Measurements from ENCODE around the gene OSTM1.

OSTM1 gene

GRCh38 chr6:108114841-108115597 is 40.5 kb upstream of the OSTM1 start:
- peaks cover 56% of the 10 kb centered on the region for H3K4me1 Mint-ChIP-seq (ENCODE audit: low read depth)

DNA sequence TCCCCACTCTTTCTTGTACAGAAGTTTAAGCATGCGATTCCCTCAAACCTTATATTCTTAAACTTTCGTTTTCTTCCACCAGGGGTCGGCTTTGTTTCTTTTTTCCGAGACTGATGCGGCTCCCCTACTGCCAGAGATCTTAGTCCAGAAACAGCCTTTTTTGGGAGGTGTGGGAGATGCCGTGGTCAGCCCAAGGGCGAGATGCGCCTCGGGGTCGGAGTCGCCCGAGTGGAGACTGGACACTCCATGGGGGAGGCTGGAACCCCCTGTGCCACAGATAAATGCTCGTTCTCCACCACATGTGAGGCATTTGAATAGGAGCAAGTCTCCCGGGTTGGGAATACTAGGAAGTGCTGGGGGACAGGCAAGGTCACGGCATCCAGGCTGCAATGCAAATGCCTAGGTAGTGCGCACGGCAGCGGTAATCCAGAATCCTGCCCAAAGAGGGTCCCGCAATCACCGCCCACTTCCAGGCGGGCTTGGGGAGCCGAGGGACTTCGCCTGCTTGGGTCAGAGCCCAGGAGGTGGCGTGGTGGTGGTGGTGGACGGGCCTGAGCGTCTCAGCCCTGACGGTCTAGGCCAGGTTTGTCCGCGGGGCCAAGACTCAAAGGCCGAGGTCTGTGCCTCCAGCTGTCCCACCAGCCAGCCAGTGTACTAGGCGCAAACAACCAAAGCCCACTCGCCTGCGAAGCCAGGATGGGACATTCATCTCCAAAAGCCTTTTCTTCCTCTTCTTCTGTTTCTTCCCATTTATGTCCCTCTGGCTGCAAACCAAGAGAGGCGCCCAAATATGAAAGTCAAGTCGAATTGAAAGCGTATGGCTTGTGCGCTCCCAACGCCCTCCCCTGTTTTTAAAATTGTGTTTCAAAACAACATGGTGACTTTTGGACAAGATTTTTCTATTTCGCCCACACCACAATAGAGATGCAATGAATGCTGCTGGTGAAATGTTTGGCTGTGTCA is 39.3 kb upstream of the OSTM1 start:
- H3K27me3 Mint-ChIP-seq = peaks cover 82% of the 10 kb centered on the region
- H3K4me1 Mint-ChIP-seq (ENCODE audit: low read depth) = peaks cover 47% of the 10 kb centered on the region
- intact Hi-C loops (cut with micrococcal nuclease) = loop anchor here (1.0 to 5.0 kb wide), 4 partner anchors 37 to 412 kb away; partner anchors contain the start of gene SNX3
- peak overlapping the region; percentile 20 for H3K27ac Mint-ChIP-seq
- H3K9me3 Mint-ChIP-seq = no peaks in the 10 kb centered on the region
- H3K4me3 Mint-ChIP-seq = peak overlapping the region; percentile 67
- H3K36me3 Mint-ChIP-seq (ENCODE audit: low read depth) = no peaks in the 10 kb centered on the region

More at GRCh38 chr6:108114841-108115597, 40.5 kb upstream of the OSTM1 start:
- peak overlapping the region; percentile 51 for H3K27ac Mint-ChIP-seq
- peaks cover 89% of the 10 kb centered on the region for H3K27me3 Mint-ChIP-seq
- no peaks in the 10 kb centered on the region for H3K9me3 Mint-ChIP-seq
- intact Hi-C loops (cut with micrococcal nuclease) = loop anchor here (2.0 to 5.0 kb wide), 3 partner anchors 38 to 146 kb away; partner anchors contain the start of genes NR2E1 and SNX3
- H3K36me3 Mint-ChIP-seq (ENCODE audit: low read depth) = no peaks in the 10 kb centered on the region
- peak overlapping the region; percentile 82 for H3K4me3 Mint-ChIP-seq

GRCh38 chr6:108108374-108108773 is 33.8 kb upstream of the OSTM1 start:
- Mint-ChIP-seq H3K4me1 (ENCODE audit: low read depth) (peaks cover 3% of the 10 kb centered on the region), H3K27me3 (peaks cover 40% of the 10 kb centered on the region), H3K36me3 (ENCODE audit: low read depth) (no peaks in the 10 kb centered on the region), H3K4me3 (no peak overlapping the region), H3K9me3 (no peaks in the 10 kb centered on the region), H3K27ac (no peak overlapping the region)
- intact Hi-C loops (cut with micrococcal nuclease) = no loop called here

DNA sequence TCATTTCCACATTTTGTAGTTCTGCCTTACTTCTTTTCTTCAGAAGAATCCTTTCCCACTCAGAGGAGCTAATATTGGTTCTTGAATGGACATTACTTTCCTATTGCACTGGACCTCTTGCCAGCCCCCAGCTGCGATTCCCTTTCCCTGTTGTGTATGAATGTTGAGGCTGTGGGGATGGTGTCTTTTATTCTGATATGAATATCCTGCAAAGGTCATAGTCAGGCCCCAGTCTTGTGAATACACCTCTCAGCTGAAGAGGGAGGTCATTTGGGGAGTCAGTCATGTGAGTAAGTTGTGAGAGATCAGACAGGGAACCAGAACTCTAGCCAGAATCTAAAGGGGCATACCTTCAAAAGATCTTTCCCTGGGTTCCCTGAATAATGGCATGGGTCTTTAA is 32.6 kb upstream of the OSTM1 start:
- intact Hi-C loops (cut with micrococcal nuclease) = no loop called here
- Mint-ChIP-seq H3K27me3 (peaks cover 27% of the 10 kb centered on the region), H3K4me1 (ENCODE audit: low read depth) (no peaks in the 10 kb centered on the region), H3K27ac (no peak overlapping the region), H3K4me3 (no peak overlapping the region), H3K36me3 (ENCODE audit: low read depth) (no peaks in the 10 kb centered on the region), H3K9me3 (no peaks in the 10 kb centered on the region)

DNA sequence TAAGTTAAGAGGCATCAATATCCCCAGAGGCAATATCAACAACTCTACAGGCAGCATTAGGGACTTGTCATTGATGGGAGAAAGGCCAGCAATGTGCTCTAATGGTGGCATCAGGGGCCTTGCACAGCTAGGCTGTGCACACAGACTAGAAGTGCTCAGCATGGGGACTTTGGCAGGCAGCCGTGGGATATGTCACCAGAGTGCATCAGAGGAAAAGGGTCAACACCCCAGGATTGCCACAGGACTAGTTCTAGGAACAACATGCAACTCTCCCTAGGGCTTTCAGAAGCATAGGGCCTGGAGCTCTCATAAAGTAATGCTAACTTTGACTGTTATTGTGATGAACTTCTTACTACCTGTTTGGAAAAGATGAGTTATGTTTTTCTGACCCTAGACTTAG is 32.2 kb upstream of the OSTM1 start:
- intact Hi-C loops (cut with micrococcal nuclease) = no loop called here
- Mint-ChIP-seq H3K36me3 (ENCODE audit: low read depth) (no peaks in the 10 kb centered on the region), H3K4me1 (ENCODE audit: low read depth) (no peaks in the 10 kb centered on the region), H3K27me3 (peaks cover 23% of the 10 kb centered on the region), H3K27ac (no peak overlapping the region), H3K9me3 (no peaks in the 10 kb centered on the region), H3K4me3 (no peak overlapping the region)

GRCh38 chr6:108106261-108106660 is 31.7 kb upstream of the OSTM1 start:
- H3K36me3 Mint-ChIP-seq (ENCODE audit: low read depth) = no peaks in the 10 kb centered on the region
- no peaks in the 10 kb centered on the region for H3K9me3 Mint-ChIP-seq
- intact Hi-C loops (cut with micrococcal nuclease) = no loop called here
- no peak overlapping the region for H3K4me3 Mint-ChIP-seq
- H3K27me3 Mint-ChIP-seq = peaks cover 21% of the 10 kb centered on the region
- H3K27ac Mint-ChIP-seq = no peak overlapping the region
- no peaks in the 10 kb centered on the region for H3K4me1 Mint-ChIP-seq (ENCODE audit: low read depth)

GRCh38 chr6:108105571-108105970 is 31.0 kb upstream of the OSTM1 start:
- H3K9me3 Mint-ChIP-seq = no peaks in the 10 kb centered on the region
- H3K36me3 Mint-ChIP-seq (ENCODE audit: low read depth) = no peaks in the 10 kb centered on the region
- no peak overlapping the region for H3K4me3 Mint-ChIP-seq
- no peaks in the 10 kb centered on the region for H3K4me1 Mint-ChIP-seq (ENCODE audit: low read depth)
- intact Hi-C loops (cut with micrococcal nuclease) = no loop called here
- H3K27ac Mint-ChIP-seq = no peak overlapping the region
- peaks cover 19% of the 10 kb centered on the region for H3K27me3 Mint-ChIP-seq

- intact Hi-C loops (cut with micrococcal nuclease) = no loop called here
- H3K9me3 Mint-ChIP-seq = no peaks in the 10 kb centered on the region
- no peaks in the 10 kb centered on the region for H3K4me1 Mint-ChIP-seq (ENCODE audit: low read depth)
- H3K27me3 Mint-ChIP-seq = peaks cover 16% of the 10 kb centered on the region
- H3K36me3 Mint-ChIP-seq (ENCODE audit: low read depth) = no peaks in the 10 kb centered on the region
- H3K4me3 Mint-ChIP-seq = no peak overlapping the region
- no peak overlapping the region for H3K27ac Mint-ChIP-seq
These were observed 28.4 kb upstream of the OSTM1 start for GRCh38 chr6:108102965-108103364.

DNA sequence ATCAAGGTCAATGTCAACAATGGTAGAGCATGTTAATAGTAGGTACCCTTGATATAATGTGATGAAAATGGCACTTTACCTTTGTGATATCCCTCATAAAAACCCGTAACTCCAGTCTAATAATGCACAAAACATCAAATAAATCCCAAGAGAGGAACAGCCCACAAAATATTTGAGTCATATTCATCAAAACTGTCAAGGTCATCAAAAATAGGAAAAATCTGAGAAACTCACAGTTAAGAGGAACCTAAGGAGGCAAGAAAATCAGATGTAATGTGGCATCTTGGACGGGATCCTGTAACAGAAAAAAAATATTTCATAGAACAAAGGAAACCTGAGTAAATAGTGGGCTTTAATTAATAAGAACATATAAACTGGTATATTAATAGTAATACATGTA is 25.5 kb upstream of the OSTM1 start:
- H3K27ac Mint-ChIP-seq = no peak overlapping the region
- H3K36me3 Mint-ChIP-seq (ENCODE audit: low read depth) = no peaks in the 10 kb centered on the region
- no peak overlapping the region for H3K4me3 Mint-ChIP-seq
- no peaks in the 10 kb centered on the region for H3K4me1 Mint-ChIP-seq (ENCODE audit: low read depth)
- intact Hi-C loops (cut with micrococcal nuclease) = no loop called here
- H3K9me3 Mint-ChIP-seq = no peaks in the 10 kb centered on the region
- peaks cover 18% of the 10 kb centered on the region for H3K27me3 Mint-ChIP-seq

- intact Hi-C loops (cut with micrococcal nuclease) = no loop called here
- Mint-ChIP-seq H3K4me1 (ENCODE audit: low read depth) (no peaks in the 10 kb centered on the region), H3K9me3 (no peaks in the 10 kb centered on the region), H3K27ac (no peak overlapping the region), H3K4me3 (no peak overlapping the region), H3K36me3 (ENCODE audit: low read depth) (no peaks in the 10 kb centered on the region), H3K27me3 (peaks cover 16% of the 10 kb centered on the region)
These were observed 23.3 kb upstream of the OSTM1 start for GRCh38 chr6:108097882-108098281.

DNA sequence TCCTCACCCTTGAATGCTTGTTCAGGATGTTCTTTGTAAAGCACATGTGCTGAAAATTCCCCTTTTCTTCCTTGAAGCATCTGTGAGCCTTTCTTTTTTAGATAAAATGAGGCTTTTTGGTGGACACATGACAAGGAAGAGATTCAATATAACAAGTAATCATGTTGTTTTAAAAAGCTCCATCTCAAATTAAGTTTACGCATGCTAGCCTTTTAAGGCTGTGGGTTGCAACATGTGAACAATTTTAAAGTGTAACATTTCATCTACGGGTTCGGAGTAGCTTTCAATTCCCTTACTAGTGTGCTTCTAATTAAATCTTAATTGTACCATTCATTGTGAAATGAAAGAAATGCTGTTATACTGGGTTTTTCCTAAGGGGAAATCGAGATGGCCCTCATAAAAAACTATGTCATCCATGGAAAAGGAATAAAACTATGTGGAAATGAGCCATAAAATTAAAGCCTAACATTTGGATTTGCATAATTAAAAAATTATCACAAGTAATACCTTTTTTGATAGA is 19.3 kb upstream of the OSTM1 start:
- intact Hi-C loops (cut with micrococcal nuclease) = no loop called here
- peaks cover 7% of the 10 kb centered on the region for H3K27me3 Mint-ChIP-seq
- H3K4me1 Mint-ChIP-seq (ENCODE audit: low read depth) = no peaks in the 10 kb centered on the region
- H3K9me3 Mint-ChIP-seq = no peaks in the 10 kb centered on the region
- H3K27ac Mint-ChIP-seq = no peak overlapping the region
- no peak overlapping the region for H3K4me3 Mint-ChIP-seq
- no peaks in the 10 kb centered on the region for H3K36me3 Mint-ChIP-seq (ENCODE audit: low read depth)

GRCh38 chr6:108091288-108091687 is 16.7 kb upstream of the OSTM1 start:
- intact Hi-C loops (cut with micrococcal nuclease) = no loop called here
- Mint-ChIP-seq H3K36me3 (ENCODE audit: low read depth) (no peaks in the 10 kb centered on the region), H3K4me1 (ENCODE audit: low read depth) (no peaks in the 10 kb centered on the region), H3K27ac (no peak overlapping the region), H3K27me3 (peaks cover 5% of the 10 kb centered on the region), H3K4me3 (no peak overlapping the region), H3K9me3 (no peaks in the 10 kb centered on the region)

DNA sequence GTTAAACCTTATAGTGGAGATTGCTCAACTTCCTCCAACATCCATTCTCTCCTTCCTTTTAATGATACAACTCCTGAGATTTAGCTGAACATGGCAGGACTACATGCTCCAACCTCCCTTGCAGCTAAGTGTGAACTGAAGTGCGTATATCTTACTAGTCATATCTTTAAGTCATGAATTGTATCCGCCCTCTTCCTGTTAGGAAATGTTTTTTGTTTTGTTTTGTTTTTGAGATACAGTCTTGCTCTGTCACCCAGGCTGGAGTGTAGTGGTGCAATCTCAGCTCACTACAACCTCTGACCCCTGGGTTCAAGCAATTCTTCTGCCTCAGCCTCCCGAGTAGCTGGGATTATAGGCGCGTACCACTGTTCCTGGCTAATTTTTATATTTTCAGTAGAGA is 8.8 kb upstream of the OSTM1 start:
- no peak overlapping the region for H3K4me3 Mint-ChIP-seq
- peaks cover 28% of the 10 kb centered on the region for H3K27me3 Mint-ChIP-seq
- intact Hi-C loops (cut with micrococcal nuclease) = no loop called here
- no peaks in the 10 kb centered on the region for H3K36me3 Mint-ChIP-seq (ENCODE audit: low read depth)
- peaks cover 8% of the 10 kb centered on the region for H3K9me3 Mint-ChIP-seq
- H3K4me1 Mint-ChIP-seq (ENCODE audit: low read depth) = peaks cover 9% of the 10 kb centered on the region
- no peak overlapping the region for H3K27ac Mint-ChIP-seq

DNA sequence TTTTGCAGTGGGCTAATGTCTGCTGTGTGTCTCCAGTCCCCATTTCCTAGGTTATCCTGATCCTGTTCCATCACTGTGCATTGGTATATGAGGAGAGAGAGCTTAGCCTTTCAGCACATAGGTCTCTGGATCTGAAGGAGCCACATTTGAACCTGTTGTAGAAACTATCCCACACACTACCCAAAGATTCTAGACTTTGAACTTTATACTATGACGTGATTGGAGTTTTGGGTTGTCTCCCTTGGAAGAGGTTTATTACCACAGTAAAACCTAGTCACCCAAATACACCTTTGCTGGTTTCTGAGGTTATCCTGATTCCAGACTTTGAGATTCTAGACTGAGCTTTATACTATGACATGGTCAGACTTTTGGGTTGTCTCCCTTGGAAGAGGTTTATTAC is 8.0 kb upstream of the OSTM1 start:
- H3K4me1 Mint-ChIP-seq (ENCODE audit: low read depth) = peaks cover 9% of the 10 kb centered on the region
- H3K27me3 Mint-ChIP-seq = peaks cover 28% of the 10 kb centered on the region
- no peaks in the 10 kb centered on the region for H3K36me3 Mint-ChIP-seq (ENCODE audit: low read depth)
- intact Hi-C loops (cut with micrococcal nuclease) = no loop called here
- peaks cover 8% of the 10 kb centered on the region for H3K9me3 Mint-ChIP-seq
- H3K4me3 Mint-ChIP-seq = no peak overlapping the region
- H3K27ac Mint-ChIP-seq = no peak overlapping the region

All from dendritic cell treated with granulocyte-macrophage colony-stimulating factor and Interleukin-4, amounts not matched to agents 40 ng/mL and 50 ng/mL, for 4 days (primary cell).